ENCODE results near the gene KRTAP20-4. TPM values are rescaled to one million over a fixed set of nuclear protein-coding genes. Genes with fewer than 3 reads are reported as not detected.

Gene KRTAP20-4
- total and polyA plus RNA-seq, 2 of the 4 experiments (the other 2 are of a cell fraction): not detected

GRCh38 chr21:30616125-30616524, 4.3 kb upstream of the KRTAP20-4 start, which contains the start of gene KRTAP20-1:
KRTAP20-1 (plus strand) TSS chr21:30616425; CDS start chr21:30616455, 30 bp downstream.
- Histone ChIP-seq H2AK9ac (replicated peaks; ENCODE audit: low read depth, low read length, poor library complexity) (no peak within 1 kb of the TSS), H3K18ac (ENCODE audit: low read depth, low read length) (no peak within 1 kb of the TSS), H3K56ac (ENCODE audit: extremely low read depth, insufficient read depth, low read length) (no peak within 1 kb of the TSS), H3K4me3 (ENCODE audit: insufficient read depth, low read depth, low read length) (no peak within 1 kb of the TSS), H2BK15ac (ENCODE audit: low read depth, low read length) (no peak within 1 kb of the TSS), H2AFZ (replicated peaks; ENCODE audit: low read length, poor library complexity) (no peak within 1 kb of the TSS), H2BK120ac (ENCODE audit: low read depth, low read length) (no peak within 1 kb of the TSS), H3K79me1 (ENCODE audit: low read depth in 1 of 2, low read length in 2 of 2) (no peaks in the 10 kb centered on the region), H4K8ac (ENCODE audit: low read depth in 2 of 2, low read length in 2 of 2) (no peak within 1 kb of the TSS), H3K27me3 (ENCODE audit: control insufficient read depth, insufficient read depth, low read length) (no peaks in the 10 kb centered on the region), H3K14ac (replicated peaks; ENCODE audit: low read depth, low read length) (no peak within 1 kb of the TSS), H4K91ac (ENCODE audit: insufficient read depth, low read depth, low read length) (no peak within 1 kb of the TSS), H3K9me1 (ENCODE audit: insufficient read depth, low read length) (no peaks in the 10 kb centered on the region), H3K27ac (ENCODE audit: insufficient read depth, low read length) (no peak within 1 kb of the TSS), H3K9ac (ENCODE audit: low read depth, low read length) (no peak within 1 kb of the TSS), H4K20me1 (ENCODE audit: insufficient read depth, low read length) (no peaks in the 10 kb centered on the region), H3K23ac (ENCODE audit: low read depth, low read length) (no peak within 1 kb of the TSS), H2BK20ac (ENCODE audit: low read depth, low read length) (no peak within 1 kb of the TSS), H4K5ac (ENCODE audit: low read depth, low read length) (no peak within 1 kb of the TSS), H2AK5ac (ENCODE audit: low read depth, low read length) (no peak within 1 kb of the TSS), H3K4me1 (ENCODE audit: control insufficient read depth, insufficient read depth, low read length) (no peaks in the 10 kb centered on the region), H3K9me3 (ENCODE audit: control insufficient read depth, insufficient read depth, low read length) (peaks cover 14% of the 10 kb centered on the region), H3K4ac (ENCODE audit: low read depth, low read length) (no peak within 1 kb of the TSS), H3K4me2 (ENCODE audit: low read depth, low read length) (no peak within 1 kb of the TSS), H2BK5ac (ENCODE audit: low read depth, low read length, poor library complexity, severe bottlenecking) (no peak within 1 kb of the TSS), H3K36me3 (ENCODE audit: control insufficient read depth, insufficient read depth, low read length) (no peaks in the 10 kb centered on the region)
- POLR2A ChIA-PET (ENCODE audit: unreplicated experiment): no interaction called here
- intact Hi-C loops (cut with micrococcal nuclease) (no loop called here), dilution Hi-C loops (cut with HindIII; ENCODE audit: low sequenced_read_pairs, unreplicated experiment) (no loop called here), in situ Hi-C loops (cut with MboI; ENCODE audit: low sequenced_read_pairs) (no loop called here)
- no TSS peak for BruUV-seq (replicated peaks)
- DNase-seq (no peak), ATAC-seq (ENCODE audit: low read depth) (no peak)
- no peak for TF ChIP-seq MXI1 (IDR thresholded peaks at IDR 0.05; ENCODE audit: borderline replicate concordance, low read depth, low read length)
- no peak for TF ChIP-seq ELK1 (IDR thresholded peaks at IDR 0.05; ENCODE audit: borderline replicate concordance, low read depth, low read length)
- TF ChIP-seq RFX5 (IDR thresholded peaks at IDR 0.05; ENCODE audit: low read depth, low read length): no peak
- no peak for TF ChIP-seq CHD1 (IDR thresholded peaks at IDR 0.05; ENCODE audit: low read depth, low read length)
- CTCF ChIA-PET: no interaction called here
- WGBS, 2 experiments (ENCODE audit: extremely low coverage in 2 of 2, insufficient read length in 1 of 2): no CpG with 5 or more reads among the region's 2 CpGs
